Astrocyte (in vitro differentiated cells and primary cell): ENCODE results near the gene BIK. TPM values are rescaled to one million over a fixed set of nuclear protein-coding genes. Genes with fewer than 3 reads are reported as not detected.

Source experiments
- DNase-seq: peaks from one replicate; pipeline ENCODE4 v3.0.0-alpha.2; 2010; ENCODE audit warnings: low read depth
- FAIRE-seq: peaks from 2 replicates; lab custom pipeline; 2011; peaks lifted over from hg19 to GRCh38; lab: Jason Lieb, UNC
- H2AFZ ChIP-seq: 2 replicates; pipeline ENCODE4 v1.6.0; 2012; ENCODE audit warnings: low read depth, low read length, inconsistent platforms
- H3K27ac ChIP-seq: 2 replicates; pipeline ENCODE4 v1.5.1; 2011; ENCODE audit warnings: low read depth, low read length, inconsistent platforms
- H3K27me3 ChIP-seq: 2 replicates; pipeline ENCODE4 v1.6.0; 2011; ENCODE audit warnings: low read length, inconsistent platforms; ENCODE audit not compliant: insufficient read depth
- H3K36me3 ChIP-seq: 2 replicates; pipeline ENCODE4 v1.5.1; 2011; ENCODE audit warnings: low read length, inconsistent platforms; ENCODE audit not compliant: insufficient read depth
- H3K4me1 ChIP-seq: 2 replicates; pipeline ENCODE4 v1.5.1; 2011; ENCODE audit warnings: low read length, inconsistent platforms; ENCODE audit not compliant: insufficient read depth
- H3K4me2 ChIP-seq: 2 replicates; pipeline ENCODE4 v1.6.0; 2012; ENCODE audit warnings: low read length, inconsistent platforms
- H3K4me3 ChIP-seq: 2 replicates; pipeline ENCODE4 v1.5.1; 2011; ENCODE audit warnings: low read depth, mild to moderate bottlenecking, low read length, inconsistent platforms; ENCODE audit not compliant: insufficient read depth
- H3K79me2 ChIP-seq: 2 replicates; pipeline ENCODE4 v1.6.0; 2012; ENCODE audit warnings: mild to moderate bottlenecking, low read length, inconsistent platforms; ENCODE audit not compliant: insufficient read depth
- H3K9ac ChIP-seq: 2 replicates; pipeline ENCODE4 v1.6.0; 2012; ENCODE audit warnings: mild to moderate bottlenecking, low read length, inconsistent platforms
- H3K9me3 ChIP-seq: 2 replicates; pipeline ENCODE4 v1.5.1; 2012; ENCODE audit warnings: low read depth, mild to moderate bottlenecking, low read length, inconsistent platforms; ENCODE audit not compliant: insufficient read depth
- H4K20me1 ChIP-seq: 2 replicates; pipeline ENCODE4 v1.6.0; 2012; ENCODE audit warnings: low read length, inconsistent platforms; ENCODE audit not compliant: insufficient read depth
- H3K27ac Mint-ChIP-seq: one replicate; pipeline ENCODE4 v1.8.0; 2021; ENCODE audit warnings: mild to moderate bottlenecking, mixed read lengths; ENCODE audit not compliant: unreplicated experiment
- H3K27me3 Mint-ChIP-seq: one replicate; pipeline ENCODE4 v1.8.0; 2021; ENCODE audit warnings: low read depth, mixed read lengths; ENCODE audit not compliant: unreplicated experiment
- H3K36me3 Mint-ChIP-seq: one replicate; pipeline ENCODE4 v1.8.0; 2021; ENCODE audit warnings: low read depth, mixed read lengths; ENCODE audit not compliant: unreplicated experiment
- H3K4me1 Mint-ChIP-seq: one replicate; pipeline ENCODE4 v1.8.0; 2021; ENCODE audit warnings: low read depth, mixed read lengths; ENCODE audit not compliant: unreplicated experiment
- H3K4me3 Mint-ChIP-seq: one replicate; pipeline ENCODE4 v1.8.0; 2021; ENCODE audit warnings: mild to moderate bottlenecking, moderate library complexity, mixed read lengths; ENCODE audit not compliant: unreplicated experiment
- H3K9me3 Mint-ChIP-seq: one replicate; pipeline ENCODE4 v1.8.0; 2021; ENCODE audit warnings: mild to moderate bottlenecking, mixed read lengths; ENCODE audit not compliant: unreplicated experiment
- CTCF ChIP-seq: IDR thresholded peaks from 2 replicates; pipeline ENCODE4 v1.5.1; 2011; ENCODE audit warnings: low read depth, mild to moderate bottlenecking, inconsistent platforms, low read length, moderate library complexity; ENCODE audit not compliant: insufficient read depth
- EZH2 ChIP-seq: IDR thresholded peaks from 2 replicates; pipeline ENCODE4 v1.6.1; 2012; ENCODE audit warnings: mild to moderate bottlenecking, low read length, inconsistent platforms; ENCODE audit not compliant: insufficient read depth
- total RNA-seq: library from RNA; stranded (reverse); gene quantifications from 2 replicates; pipeline ENCODE4 v1.2.1, GENCODE V29; 2021

BIK gene
- total RNA-seq, 1 donor from 2014 or later = 0.32 TPM

GRCh38 chr22:43135565-43135964 is 25.0 kb downstream of the BIK start:
- Histone ChIP-seq H3K27me3 (no peaks in the 10 kb centered on the region), H3K4me1 (no peaks in the 10 kb centered on the region), H4K20me1 (peaks cover 9% of the 10 kb centered on the region), H3K79me2 (no peaks in the 10 kb centered on the region), H2AFZ (no peak overlapping the region), H3K36me3 (peaks cover 28% of the 10 kb centered on the region), H3K27ac (no peak overlapping the region), H3K4me3 (no peak overlapping the region), H3K9me3 (no peaks in the 10 kb centered on the region), H3K4me2 (no peak overlapping the region), H3K9ac (no peak overlapping the region)
- TF ChIP-seq CTCF = no peak
- TF ChIP-seq EZH2 = no peak
- no peak for DNase-seq
- H3K36me3 Mint-ChIP-seq = peaks cover 22% of the 10 kb centered on the region
- no peak overlapping the region for H3K27ac Mint-ChIP-seq
- FAIRE-seq = no peak
- H3K27me3 Mint-ChIP-seq = no peaks in the 10 kb centered on the region
- no peak overlapping the region for H3K4me3 Mint-ChIP-seq
- H3K4me1 Mint-ChIP-seq = peaks cover 6% of the 10 kb centered on the region
- H3K9me3 Mint-ChIP-seq = no peaks in the 10 kb centered on the region

GRCh38 chr22:43136255-43136654 is 25.7 kb downstream of the BIK start:
- H3K4me2 ChIP-seq = no peak overlapping the region
- H2AFZ ChIP-seq = no peak overlapping the region
- no peaks in the 10 kb centered on the region for H3K27me3 Mint-ChIP-seq
- FAIRE-seq (no peak), DNase-seq (no peak)
- H3K4me1 Mint-ChIP-seq = peaks cover 6% of the 10 kb centered on the region
- H3K36me3 Mint-ChIP-seq = peaks cover 24% of the 10 kb centered on the region
- H3K4me1 ChIP-seq = no peaks in the 10 kb centered on the region
- no peaks in the 10 kb centered on the region for H3K9me3 Mint-ChIP-seq
- no peak overlapping the region for H3K27ac Mint-ChIP-seq
- no peak overlapping the region for H3K27ac ChIP-seq
- H3K9ac ChIP-seq = no peak overlapping the region
- TF ChIP-seq CTCF (peak; percentile 50), EZH2 (no peak)
- no peak overlapping the region for H3K4me3 ChIP-seq
- H3K79me2 ChIP-seq = peaks cover 5% of the 10 kb centered on the region
- H4K20me1 ChIP-seq = peaks cover 11% of the 10 kb centered on the region
- H3K36me3 ChIP-seq = peaks cover 29% of the 10 kb centered on the region
- no peaks in the 10 kb centered on the region for H3K9me3 ChIP-seq
- H3K4me3 Mint-ChIP-seq = no peak overlapping the region
- no peaks in the 10 kb centered on the region for H3K27me3 ChIP-seq

GRCh38 chr22:43136801-43137200 is 26.3 kb downstream of the BIK start:
- no peak overlapping the region for H3K4me3 Mint-ChIP-seq
- no peaks in the 10 kb centered on the region for H3K27me3 Mint-ChIP-seq
- H3K79me2 ChIP-seq = peaks cover 9% of the 10 kb centered on the region
- no peak overlapping the region for H3K9ac ChIP-seq
- no peak overlapping the region for H3K27ac ChIP-seq
- H3K4me1 Mint-ChIP-seq = peaks cover 6% of the 10 kb centered on the region
- DNase-seq (no peak), FAIRE-seq (no peak)
- H3K4me2 ChIP-seq = no peak overlapping the region
- H3K36me3 ChIP-seq = peaks cover 26% of the 10 kb centered on the region
- H3K4me1 ChIP-seq = peaks cover under 1% of the 10 kb centered on the region
- H3K4me3 ChIP-seq = no peak overlapping the region
- H3K27ac Mint-ChIP-seq = no peak overlapping the region
- TF ChIP-seq EZH2 (no peak), CTCF (no peak)
- no peaks in the 10 kb centered on the region for H3K9me3 Mint-ChIP-seq
- no peaks in the 10 kb centered on the region for H3K9me3 ChIP-seq
- H3K27me3 ChIP-seq = no peaks in the 10 kb centered on the region
- H2AFZ ChIP-seq = no peak overlapping the region
- H4K20me1 ChIP-seq = peaks cover 14% of the 10 kb centered on the region
- H3K36me3 Mint-ChIP-seq = peaks cover 24% of the 10 kb centered on the region
